ENCODE measurements around the gene SMIM14. TPM values are rescaled to one million over a fixed set of nuclear protein-coding genes. Genes with fewer than 3 reads are reported as not detected.
A peak's percentile ranks its signal among the peaks of the same experiment; 100 is the strongest.
"Not testable (repeated sequence)": the region's sequence is repeated elsewhere in the genome, so short reads cannot be mapped to it uniquely, and the experiment has no call there.

The SMIM14 gene
- total RNA-seq, result 16.1 and 25.4 TPM in 2 replicates
- polyA plus RNA-seq (2012), result 14.3 TPM

GRCh38 chr4:39638354-39639239 is at the start of gene SMIM14:
TSS of gene SMIM14 (minus strand) at chr4:39638865. CDS start at chr4:39605145, 33,720 bp downstream.
- peak; percentile 99 for DNase-seq (ENCODE audit: low read depth)

- no peak for DNase-seq (ENCODE audit: low read depth)
These were observed 48.3 kb upstream of the SMIM14 start for GRCh38 chr4:39687014-39687413.

- no peak for DNase-seq (ENCODE audit: low read depth)
These were observed 47.3 kb upstream of the SMIM14 start for GRCh38 chr4:39685990-39686389.

GRCh38 chr4:39682138-39682537 is 43.5 kb upstream of the SMIM14 start:
- DNase-seq (ENCODE audit: low read depth), result no peak

- not testable (repeated sequence) for DNase-seq (ENCODE audit: low read depth)
These were observed 42.3 kb upstream of the SMIM14 start for GRCh38 chr4:39681003-39681402.

GRCh38 chr4:39675681-39676080 is 37.0 kb upstream of the SMIM14 start:
- not testable (repeated sequence) for DNase-seq (ENCODE audit: low read depth)

- DNase-seq (ENCODE audit: low read depth), result not testable (repeated sequence)
These were observed 31.6 kb upstream of the SMIM14 start for GRCh38 chr4:39670296-39670695.

GRCh38 chr4:39668887-39669286 is 30.2 kb upstream of the SMIM14 start:
- no peak for DNase-seq (ENCODE audit: low read depth)

GRCh38 chr4:39667706-39668105 is 29.0 kb upstream of the SMIM14 start:
- no peak for DNase-seq (ENCODE audit: low read depth)

- DNase-seq (ENCODE audit: low read depth), result peak; percentile 12
These were observed 26.4 kb upstream of the SMIM14 start for GRCh38 chr4:39664828-39665731.

- DNase-seq (ENCODE audit: low read depth), result no peak
These were observed 24.0 kb upstream of the SMIM14 start for GRCh38 chr4:39662683-39663082.

- no peak for DNase-seq (ENCODE audit: low read depth)
These were observed 22.1 kb upstream of the SMIM14 start for GRCh38 chr4:39660757-39661156.

- DNase-seq (ENCODE audit: low read depth), result peak; percentile 90
These were observed 21.4 kb upstream of the SMIM14 start for GRCh38 chr4:39660045-39660444.

- no peak for DNase-seq (ENCODE audit: low read depth)
These were observed 20.1 kb upstream of the SMIM14 start for GRCh38 chr4:39658756-39659155.

- DNase-seq (ENCODE audit: low read depth), result no peak
These were observed 18.8 kb upstream of the SMIM14 start for GRCh38 chr4:39657465-39657864.

GRCh38 chr4:39656638-39657037 is 18.0 kb upstream of the SMIM14 start:
- not testable (repeated sequence) for DNase-seq (ENCODE audit: low read depth)

GRCh38 chr4:39655876-39656275 is 17.2 kb upstream of the SMIM14 start:
- no peak for DNase-seq (ENCODE audit: low read depth)

- no peak for DNase-seq (ENCODE audit: low read depth)
These were observed 16.5 kb upstream of the SMIM14 start for GRCh38 chr4:39655211-39655610.

- not testable (repeated sequence) for DNase-seq (ENCODE audit: low read depth)
These were observed 12.9 kb upstream of the SMIM14 start for GRCh38 chr4:39651586-39651985.

- no peak for DNase-seq (ENCODE audit: low read depth)
These were observed 11.1 kb upstream of the SMIM14 start for GRCh38 chr4:39649639-39650265.

GRCh38 chr4:39648827-39649558 is 10.3 kb upstream of the SMIM14 start:
- DNase-seq (ENCODE audit: low read depth), result no peak
